Cardiac fibroblast (primary cell): ENCODE measurements around the gene KIF13A.

Source experiments
- DNase-seq, 2 donors: peaks; one replicate each; pipeline versions ENCODE4 v3.0.0 to v3.0.0-alpha.2; 2010; ENCODE audit warnings: low read depth in 2 of 2
- H3K4me3 ChIP-seq, 2 donors: replicated peaks in 1 of 2; 1 replicate in 1 of 2; 2 replicates in 1 of 2; pipeline ENCODE4 v1.5.1; 2011; ENCODE audit warnings: low read depth in 2 of 2, low read length in 2 of 2, mild to moderate bottlenecking in 2 of 2, moderate library complexity in 1 of 2
- CTCF ChIP-seq: IDR thresholded peaks from one replicate; pipeline ENCODE4 v1.5.1; 2011; ENCODE audit warnings: low read depth, mild to moderate bottlenecking, low read length, inconsistent platforms

The KIF13A gene

GRCh38 chr6:17902974-17903373 lies 84.5 kb downstream of the KIF13A start:
- DNase-seq: peak in 1 of 2 donors; percentile 26
- TF ChIP-seq CTCF: no peak
- H3K4me3 ChIP-seq: no peak overlapping the region

GRCh38 chr6:17901493-17901892 lies 85.9 kb downstream of the KIF13A start:
- DNase-seq: no peak
- TF ChIP-seq CTCF: no peak
- H3K4me3 ChIP-seq: no peak overlapping the region

GRCh38 chr6:17900011-17900410 lies 87.4 kb downstream of the KIF13A start:
- no peak overlapping the region for H3K4me3 ChIP-seq
- no peak for TF ChIP-seq CTCF
- DNase-seq: no peak

- H3K4me3 ChIP-seq: no peak overlapping the region
- TF ChIP-seq CTCF: no peak
- DNase-seq: no peak
Observed at GRCh38 chr6:17899491-17899890, 87.9 kb downstream of the KIF13A start.

GRCh38 chr6:17897681-17898080 lies 89.8 kb downstream of the KIF13A start:
- H3K4me3 ChIP-seq: no peak overlapping the region
- no peak for DNase-seq
- TF ChIP-seq CTCF: no peak

- DNase-seq: no peak
- TF ChIP-seq CTCF: no peak
- no peak overlapping the region for H3K4me3 ChIP-seq
Observed at GRCh38 chr6:17894905-17895304, 92.5 kb downstream of the KIF13A start.

GRCh38 chr6:17894191-17894590 lies 93.2 kb downstream of the KIF13A start:
- DNase-seq: no peak
- TF ChIP-seq CTCF: no peak
- H3K4me3 ChIP-seq: no peak overlapping the region
